Stimulated activated CD8-positive, alpha-beta memory T cell treated with anti-CD3 and anti-CD28 coated beads, Interleukin-2, amount 100 ng/mL, for 48 hours (primary cell): ENCODE results near the gene MRI1.

Experiments
- DNase-seq, 2 donors: peaks; one replicate each; pipeline ENCODE4 v3.0.0-alpha.2; 2020; ENCODE audit warnings: low read depth in 2 of 2

Gene MRI1

GRCh38 chr19:13794757-13795589 lies 30.7 kb downstream of the MRI1 start, which contains the start of gene ZSWIM4:
Gene ZSWIM4 (plus strand): TSS chr19:13795443. CDS start chr19:13795649, 206 bp downstream.
- peak; percentile 94 to 96 for DNase-seq

DNA sequence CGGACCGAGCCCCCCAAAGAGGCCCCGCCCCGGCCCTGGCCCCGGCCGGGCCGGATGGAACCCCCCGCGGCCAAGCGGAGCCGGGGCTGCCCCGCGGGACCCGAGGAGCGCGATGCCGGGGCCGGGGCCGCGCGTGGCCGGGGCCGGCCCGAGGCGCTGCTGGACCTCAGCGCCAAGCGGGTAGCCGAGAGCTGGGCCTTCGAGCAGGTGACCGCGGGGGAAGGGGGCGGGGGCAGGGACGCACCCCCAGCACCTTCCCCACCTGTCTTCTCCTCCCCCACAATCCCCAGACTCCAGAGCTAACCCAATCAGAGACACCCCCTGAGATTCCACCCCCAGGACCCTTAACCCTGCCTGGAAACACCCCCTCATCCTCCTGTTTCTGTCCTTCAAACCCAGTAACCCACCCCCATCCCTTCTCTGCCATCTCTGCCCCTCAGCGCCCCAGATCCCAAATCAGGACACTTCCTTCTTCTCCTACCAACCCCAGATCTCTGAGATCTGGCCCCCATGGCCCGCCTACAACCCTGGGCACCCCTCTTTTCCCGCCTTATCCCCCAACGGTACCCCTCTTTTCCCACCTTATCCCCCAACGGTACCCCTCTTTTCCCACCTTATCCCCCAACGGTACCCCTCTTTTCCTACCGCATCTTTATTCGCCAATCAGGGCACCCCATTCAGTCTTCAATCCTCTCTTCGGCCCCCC lies 31.4 kb downstream of the MRI1 start:
- DNase-seq: no peak

- DNase-seq: no peak
Observed at GRCh38 chr19:13796301-13797057, 32.2 kb downstream of the MRI1 start.

- no peak for DNase-seq
Observed at GRCh38 chr19:13797058-13797440, 32.7 kb downstream of the MRI1 start.

GRCh38 chr19:13797870-13798269 lies 33.5 kb downstream of the MRI1 start:
- no peak for DNase-seq

- no peak for DNase-seq
Observed at GRCh38 chr19:13799669-13800068, 35.3 kb downstream of the MRI1 start.

DNA sequence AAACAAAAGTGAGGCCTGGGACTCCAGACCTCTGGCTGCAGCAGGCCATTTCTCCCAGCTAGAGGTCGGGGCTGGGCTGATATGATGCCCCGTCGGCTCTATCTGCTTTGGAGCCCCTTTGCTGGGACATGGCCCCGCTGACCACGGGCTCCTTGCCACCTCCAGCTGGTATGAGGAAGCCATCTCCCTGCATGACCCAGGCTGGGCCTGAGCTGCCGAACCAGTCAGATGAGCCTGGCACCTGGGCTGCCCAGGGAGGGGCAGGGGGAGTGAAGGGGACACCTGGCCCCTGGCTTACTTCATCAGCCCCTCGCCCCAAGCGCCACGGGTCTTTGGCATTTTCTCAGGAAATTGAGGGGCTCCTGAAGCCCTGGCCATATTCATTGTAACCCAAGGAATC lies 38.7 kb downstream of the MRI1 start:
- DNase-seq: no peak

- DNase-seq: no peak
Observed at GRCh38 chr19:13804830-13805683, 40.7 kb downstream of the MRI1 start.

- no peak for DNase-seq
Observed at GRCh38 chr19:13806728-13807127, 42.4 kb downstream of the MRI1 start.

GRCh38 chr19:13807421-13808021 lies 43.2 kb downstream of the MRI1 start:
- no peak for DNase-seq

GRCh38 chr19:13808856-13809255 lies 44.5 kb downstream of the MRI1 start:
- no peak for DNase-seq

DNA sequence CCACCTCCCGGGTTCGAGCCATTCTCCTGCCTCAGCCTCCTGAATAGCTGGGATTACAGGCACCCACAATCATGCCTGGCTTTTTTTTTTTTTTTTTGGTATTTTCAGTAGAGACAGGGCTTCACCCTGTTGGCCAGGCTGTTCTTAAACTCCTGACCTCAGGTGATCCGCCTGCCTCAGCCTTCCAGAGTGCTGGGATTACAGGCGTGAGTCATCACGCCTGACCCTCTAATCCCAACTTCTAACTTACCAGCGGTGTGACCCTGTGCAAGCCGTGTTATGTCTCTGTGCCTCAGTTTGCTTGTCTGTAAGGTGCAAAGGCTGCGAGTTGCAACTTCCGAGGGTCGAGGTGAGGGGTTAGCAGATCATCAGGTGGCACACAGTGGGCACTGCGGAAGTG lies 48.2 kb downstream of the MRI1 start:
- DNase-seq: no peak

GRCh38 chr19:13813147-13813546 lies 48.8 kb downstream of the MRI1 start:
- no peak for DNase-seq

GRCh38 chr19:13814550-13814949 lies 50.2 kb downstream of the MRI1 start:
- DNase-seq: no peak

DNA sequence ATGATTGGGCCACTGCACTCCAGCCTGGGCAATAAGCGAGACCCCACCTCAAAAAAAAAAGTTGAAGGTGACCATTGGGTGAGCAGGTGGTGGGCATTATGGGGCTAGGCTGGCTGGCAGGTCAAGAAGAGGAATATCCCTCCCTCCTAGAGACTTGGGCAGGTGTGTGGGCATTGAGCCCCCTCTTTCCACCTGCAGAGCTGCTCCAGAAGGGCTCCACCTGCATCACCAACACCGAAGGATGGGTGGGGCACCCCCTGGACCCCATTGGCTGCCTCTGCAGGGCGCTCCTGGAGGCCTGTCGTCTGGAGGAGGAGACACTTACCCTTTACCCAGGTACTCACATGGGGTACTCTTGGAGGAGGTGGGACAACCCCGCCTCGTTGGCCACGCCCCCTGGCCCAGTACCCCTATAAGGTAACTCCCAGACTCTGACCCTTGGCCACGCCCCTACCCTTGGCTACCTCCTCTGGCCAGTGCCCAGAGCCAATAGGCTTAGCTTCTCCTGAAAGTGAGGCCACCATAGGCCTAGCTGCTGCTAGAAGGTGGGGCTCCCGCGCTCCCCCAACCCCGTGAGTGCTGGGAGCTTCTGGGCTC lies 52.8 kb downstream of the MRI1 start:
- DNase-seq: no peak

DNA sequence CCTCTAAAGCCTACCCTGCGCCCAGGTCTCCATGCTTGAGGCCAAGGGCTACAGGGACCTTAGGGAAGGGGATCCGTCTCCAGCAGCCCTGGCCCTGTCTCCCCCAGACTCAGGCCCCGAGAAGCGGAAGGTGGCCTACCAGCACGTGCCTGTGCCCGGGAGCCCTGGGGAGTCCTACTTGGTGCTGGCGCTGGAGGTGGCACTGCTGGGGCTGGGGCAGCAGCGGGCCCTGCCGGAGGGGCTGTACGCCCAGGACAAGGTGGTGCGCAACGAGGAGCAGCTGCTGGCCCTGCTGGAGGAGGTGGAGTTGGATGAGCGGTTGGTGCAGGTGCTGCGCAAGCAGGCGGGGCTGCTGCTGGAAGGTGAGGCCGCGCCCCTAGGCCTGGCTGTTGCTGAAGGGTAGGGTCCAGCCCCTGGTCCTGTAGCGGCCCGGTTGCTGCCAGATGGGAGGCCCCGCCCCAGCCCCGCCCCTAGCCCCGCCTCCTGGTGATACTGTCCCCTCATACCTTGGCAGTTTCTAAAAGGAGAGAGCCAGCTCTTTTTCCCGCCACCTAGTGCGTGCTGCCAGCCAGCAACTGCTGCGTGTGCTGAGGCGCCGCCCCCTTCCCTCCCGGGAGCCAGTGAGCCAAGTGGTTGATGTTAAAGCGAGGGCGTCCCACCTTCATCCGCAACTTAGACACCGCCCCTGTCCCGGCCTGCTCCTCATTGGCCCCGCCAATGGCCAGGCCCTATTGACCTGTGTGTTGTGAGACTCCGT lies 53.5 kb downstream of the MRI1 start:
- DNase-seq: no peak

DNA sequence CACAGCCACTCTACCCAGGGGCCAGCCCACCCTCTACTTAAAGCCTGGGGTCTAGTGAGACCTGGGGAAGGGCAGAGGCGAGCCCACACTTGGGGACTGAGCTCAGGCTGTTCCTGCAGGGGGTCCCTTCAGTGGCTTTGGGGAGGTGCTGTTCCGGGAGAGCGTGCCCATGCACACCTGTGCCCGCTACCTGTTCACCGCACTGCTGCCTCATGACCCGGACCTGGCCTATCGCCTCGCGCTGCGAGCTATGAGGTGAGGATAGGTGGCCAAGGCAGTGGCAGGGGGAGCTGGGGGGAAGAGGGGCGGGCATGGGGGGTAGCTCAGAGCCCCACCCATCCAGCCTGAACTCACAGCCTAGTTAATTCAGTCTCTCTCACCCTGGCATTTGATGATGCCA lies 54.9 kb downstream of the MRI1 start:
- no peak for DNase-seq

DNA sequence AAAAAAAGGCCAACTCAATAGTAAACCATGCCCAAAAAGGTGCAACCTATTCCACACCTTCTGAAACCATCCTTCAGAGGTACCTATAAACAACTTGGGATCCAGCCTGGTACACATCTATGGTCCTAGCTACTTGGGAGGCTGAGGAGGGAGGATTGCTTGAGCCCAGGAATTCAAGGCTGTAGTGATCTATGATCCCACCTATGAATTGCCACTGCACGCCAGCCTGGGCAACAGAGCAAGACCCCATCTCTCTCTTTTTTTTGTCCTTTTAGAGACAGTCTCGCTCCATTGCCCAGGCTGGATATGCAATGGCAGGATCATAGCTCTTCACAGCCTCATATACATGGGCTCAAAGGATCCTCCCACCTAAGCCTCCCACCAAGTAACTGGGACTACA lies 57.0 kb downstream of the MRI1 start:
- no peak for DNase-seq

- no peak for DNase-seq
Observed at GRCh38 chr19:13823256-13823655, 58.9 kb downstream of the MRI1 start.
